ENCODE data around the gene ARID3C.

- TF ChIP-seq CTCF (IDR thresholded peaks at IDR 0.05) (no peak), POLR2A (IDR thresholded peaks at IDR 0.05) (no peak)
These were observed 35.8 kb downstream of the ARID3C start for GRCh38 chr9:34592895-34593601.
